ENCODE measurements around the gene PRRG4.

The PRRG4 gene

GRCh38 chr11:32840587-32840986, 10.9 kb downstream of the PRRG4 start:
- 78% methylated on average over 2 of the region's 2 CpGs for WGBS
- Histone ChIP-seq H3K14ac (ENCODE audit: low read length in 2 of 2) (no peak overlapping the region), H3K9ac (ENCODE audit: low read length) (no peak overlapping the region), H3K79me1 (replicated peaks; ENCODE audit: low read length, poor library complexity, severe bottlenecking) (no peaks in the 10 kb centered on the region), H2AK5ac (ENCODE audit: low read length, severe bottlenecking) (no peak overlapping the region), H2BK12ac (ENCODE audit: low read length in 2 of 2) (no peak overlapping the region), H3K18ac (ENCODE audit: low read depth in 1 of 2, low read length in 2 of 2) (no peak overlapping the region), H4K91ac (ENCODE audit: low read length) (no peak overlapping the region), H3K27me3 (ENCODE audit: control insufficient read depth in 1 of 2, insufficient read depth in 1 of 2, low read length in 2 of 2) (no peaks in the 10 kb centered on the region), H3K9me3 (ENCODE audit: control insufficient read depth, low read length) (no peaks in the 10 kb centered on the region), H4K8ac (ENCODE audit: low read length) (no peak overlapping the region), H2BK15ac (ENCODE audit: low read depth, poor library complexity, severe bottlenecking) (no peak overlapping the region), H3K4ac (ENCODE audit: low read depth in 1 of 2, low read length in 2 of 2) (no peak overlapping the region), H2BK5ac (ENCODE audit: low read depth, low read length, poor library complexity, severe bottlenecking) (no peak overlapping the region), H2AFZ (ENCODE audit: low read depth, low read length) (no peak overlapping the region), H3K27ac (ENCODE audit: low read length, poor library complexity, severe bottlenecking) (no peak overlapping the region), H2BK120ac (ENCODE audit: low read depth, low read length) (no peak overlapping the region), H3K4me3 (ENCODE audit: insufficient read depth in 1 of 2, low read depth in 1 of 2, low read length in 2 of 2) (no peak overlapping the region), H3K4me1 (ENCODE audit: control insufficient read depth, insufficient read depth, low read depth, low read length) (no peaks in the 10 kb centered on the region), H3K23ac (ENCODE audit: low read length in 2 of 2) (no peak overlapping the region), H3K36me3 (ENCODE audit: control insufficient read depth in 1 of 2, insufficient read depth in 2 of 2, low read depth in 1 of 2, low read length in 2 of 2) (no peaks in the 10 kb centered on the region), H3K4me2 (ENCODE audit: low read length, poor library complexity, severe bottlenecking) (no peak overlapping the region)
- no peak for DNase-seq

- Histone ChIP-seq H2AFZ (ENCODE audit: low read depth, low read length) (no peak overlapping the region), H3K79me1 (replicated peaks; ENCODE audit: low read length, poor library complexity, severe bottlenecking) (no peaks in the 10 kb centered on the region), H2BK5ac (ENCODE audit: low read depth, low read length, poor library complexity, severe bottlenecking) (no peak overlapping the region), H3K4me3 (ENCODE audit: insufficient read depth in 1 of 2, low read depth in 1 of 2, low read length in 2 of 2) (no peak overlapping the region), H3K4me1 (ENCODE audit: control insufficient read depth, insufficient read depth, low read depth, low read length) (no peaks in the 10 kb centered on the region), H3K18ac (ENCODE audit: low read depth in 1 of 2, low read length in 2 of 2) (no peak overlapping the region), H3K9ac (ENCODE audit: low read length) (no peak overlapping the region), H2AK5ac (ENCODE audit: low read length, severe bottlenecking) (no peak overlapping the region), H3K23ac (ENCODE audit: low read length in 2 of 2) (no peak overlapping the region), H2BK12ac (ENCODE audit: low read length in 2 of 2) (no peak overlapping the region), H2BK15ac (ENCODE audit: low read depth, poor library complexity, severe bottlenecking) (no peak overlapping the region), H4K91ac (ENCODE audit: low read length) (no peak overlapping the region), H3K9me3 (ENCODE audit: control insufficient read depth, low read length) (no peaks in the 10 kb centered on the region), H3K14ac (ENCODE audit: low read length in 2 of 2) (no peak overlapping the region), H3K4ac (ENCODE audit: low read depth in 1 of 2, low read length in 2 of 2) (no peak overlapping the region), H3K27ac (ENCODE audit: low read length, poor library complexity, severe bottlenecking) (no peak overlapping the region), H3K4me2 (ENCODE audit: low read length, poor library complexity, severe bottlenecking) (no peak overlapping the region), H3K36me3 (ENCODE audit: control insufficient read depth in 1 of 2, insufficient read depth in 2 of 2, low read depth in 1 of 2, low read length in 2 of 2) (no peaks in the 10 kb centered on the region), H2BK120ac (ENCODE audit: low read depth, low read length) (no peak overlapping the region), H3K27me3 (ENCODE audit: control insufficient read depth in 1 of 2, insufficient read depth in 1 of 2, low read length in 2 of 2) (no peaks in the 10 kb centered on the region), H4K8ac (ENCODE audit: low read length) (no peak overlapping the region)
- DNase-seq: no peak
- WGBS: 92% methylated on average over 2 of the region's 3 CpGs
Observed at GRCh38 chr11:32843544-32843943, 13.8 kb downstream of the PRRG4 start.

GRCh38 chr11:32847511-32847910, 17.8 kb downstream of the PRRG4 start:
- no peaks in the 10 kb centered on the region for H3K4me1 ChIP-seq (ENCODE audit: control insufficient read depth, insufficient read depth, low read depth, low read length)
- H3K4me2 ChIP-seq (ENCODE audit: low read length, poor library complexity, severe bottlenecking): no peak overlapping the region
- H2BK15ac ChIP-seq (ENCODE audit: low read depth, poor library complexity, severe bottlenecking): no peak overlapping the region
- no peaks in the 10 kb centered on the region for H3K36me3 ChIP-seq (ENCODE audit: control insufficient read depth in 1 of 2, insufficient read depth in 2 of 2, low read depth in 1 of 2, low read length in 2 of 2)
- no peaks in the 10 kb centered on the region for H3K79me1 ChIP-seq (replicated peaks; ENCODE audit: low read length, poor library complexity, severe bottlenecking)
- no peak overlapping the region for H2BK120ac ChIP-seq (ENCODE audit: low read depth, low read length)
- no peak overlapping the region for H2AK5ac ChIP-seq (ENCODE audit: low read length, severe bottlenecking)
- no peak overlapping the region for H3K18ac ChIP-seq (ENCODE audit: low read depth in 1 of 2, low read length in 2 of 2)
- no peak overlapping the region for H3K14ac ChIP-seq (ENCODE audit: low read length in 2 of 2)
- no peaks in the 10 kb centered on the region for H3K27me3 ChIP-seq (ENCODE audit: control insufficient read depth in 1 of 2, insufficient read depth in 1 of 2, low read length in 2 of 2)
- H3K4ac ChIP-seq (ENCODE audit: low read depth in 1 of 2, low read length in 2 of 2): no peak overlapping the region
- no peak overlapping the region for H3K23ac ChIP-seq (ENCODE audit: low read length in 2 of 2)
- no peak overlapping the region for H3K27ac ChIP-seq (ENCODE audit: low read length, poor library complexity, severe bottlenecking)
- no peak overlapping the region for H3K9ac ChIP-seq (ENCODE audit: low read length)
- H2AFZ ChIP-seq (ENCODE audit: low read depth, low read length): no peak overlapping the region
- WGBS: 89% methylated on average over 1 of the region's 2 CpGs
- no peak overlapping the region for H2BK12ac ChIP-seq (ENCODE audit: low read length in 2 of 2)
- no peak overlapping the region for H4K8ac ChIP-seq (ENCODE audit: low read length)
- H3K9me3 ChIP-seq (ENCODE audit: control insufficient read depth, low read length): no peaks in the 10 kb centered on the region
- no peak overlapping the region for H4K91ac ChIP-seq (ENCODE audit: low read length)
- DNase-seq: no peak
- no peak overlapping the region for H3K4me3 ChIP-seq (ENCODE audit: insufficient read depth in 1 of 2, low read depth in 1 of 2, low read length in 2 of 2)
- H2BK5ac ChIP-seq (ENCODE audit: low read depth, low read length, poor library complexity, severe bottlenecking): no peak overlapping the region

- Histone ChIP-seq H2AK5ac (ENCODE audit: low read length, severe bottlenecking) (no peak overlapping the region), H3K79me1 (replicated peaks; ENCODE audit: low read length, poor library complexity, severe bottlenecking) (no peaks in the 10 kb centered on the region), H3K4me1 (ENCODE audit: control insufficient read depth, insufficient read depth, low read depth, low read length) (no peaks in the 10 kb centered on the region), H3K27ac (ENCODE audit: low read length, poor library complexity, severe bottlenecking) (no peak overlapping the region), H3K9ac (ENCODE audit: low read length) (no peak overlapping the region), H2BK15ac (ENCODE audit: low read depth, poor library complexity, severe bottlenecking) (no peak overlapping the region), H4K91ac (ENCODE audit: low read length) (no peak overlapping the region), H2AFZ (ENCODE audit: low read depth, low read length) (no peak overlapping the region), H3K4ac (ENCODE audit: low read depth in 1 of 2, low read length in 2 of 2) (no peak overlapping the region), H3K18ac (ENCODE audit: low read depth in 1 of 2, low read length in 2 of 2) (no peak overlapping the region), H3K9me3 (ENCODE audit: control insufficient read depth, low read length) (no peaks in the 10 kb centered on the region), H3K27me3 (ENCODE audit: control insufficient read depth in 1 of 2, insufficient read depth in 1 of 2, low read length in 2 of 2) (no peaks in the 10 kb centered on the region), H3K4me3 (ENCODE audit: insufficient read depth in 1 of 2, low read depth in 1 of 2, low read length in 2 of 2) (no peak overlapping the region), H2BK12ac (ENCODE audit: low read length in 2 of 2) (no peak overlapping the region), H4K8ac (ENCODE audit: low read length) (no peak overlapping the region), H3K23ac (ENCODE audit: low read length in 2 of 2) (no peak overlapping the region), H3K14ac (ENCODE audit: low read length in 2 of 2) (no peak overlapping the region), H3K36me3 (ENCODE audit: control insufficient read depth in 1 of 2, insufficient read depth in 2 of 2, low read depth in 1 of 2, low read length in 2 of 2) (no peaks in the 10 kb centered on the region), H2BK5ac (ENCODE audit: low read depth, low read length, poor library complexity, severe bottlenecking) (no peak overlapping the region), H2BK120ac (ENCODE audit: low read depth, low read length) (no peak overlapping the region), H3K4me2 (ENCODE audit: low read length, poor library complexity, severe bottlenecking) (no peak overlapping the region)
- WGBS: 91% methylated on average over 1 of the region's 1 CpG
- DNase-seq: no peak
Observed at GRCh38 chr11:32849761-32850160, 20.0 kb downstream of the PRRG4 start.
